GM12878 (cell line): ENCODE measurements around the gene YWHAH.

Experiments used
- CBX3 ChIP-seq: fragments of 200-600 bp; sonication (generic); IDR thresholded peaks from 2 replicates; pipeline ENCODE4 v1.6.1; 2016; ENCODE audit warnings: low read depth, borderline replicate concordance
- CEBPB ChIP-seq, 2 experiments: fragments of 150-350 bp in 1 of 2; IDR thresholded peaks; 2 replicates each; pipeline ENCODE4 v1.6.1; 2012 to 2014; ENCODE audit warnings: low read depth in 2 of 2, low read length in 2 of 2, borderline replicate concordance in 1 of 2, inconsistent platforms in 1 of 2
- EZH2 ChIP-seq: IDR thresholded peaks from 2 replicates; pipeline ENCODE4 v1.6.1; 2012; ENCODE audit warnings: low read depth, mild to moderate bottlenecking, control low read depth, inconsistent platforms, low read length, borderline replicate concordance; ENCODE audit not compliant: control insufficient read depth
- HDAC6 ChIP-seq: fragments of 200-600 bp; sonication (generic); IDR thresholded peaks from one replicate; pipeline ENCODE4 v1.8.0; 2017; ENCODE audit warnings: antibody characterized with exemption; ENCODE audit not compliant: unreplicated experiment
- MYB ChIP-seq: fragments of 150-350 bp; IDR thresholded peaks from 2 replicates; pipeline ENCODE4 v1.6.1; 2014; ENCODE audit warnings: mild to moderate bottlenecking, low read depth, low read length, borderline replicate concordance
- NR2C1 ChIP-seq: fragments of 450-650 bp; IDR thresholded peaks from 2 replicates; pipeline ENCODE4 v1.6.1; 2017; ENCODE audit warnings: antibody characterized with exemption, mild to moderate bottlenecking, moderate library complexity
- POLR2AphosphoS2 ChIP-seq: IDR thresholded peaks from 2 replicates; pipeline ENCODE4 v1.6.1; 2011; ENCODE audit warnings: low read depth, mild to moderate bottlenecking, low read length, improper control_type of control experiment, moderate library complexity
- SIN3A ChIP-seq: IDR thresholded peaks from 2 replicates; pipeline ENCODE4 v1.6.1; 2012; ENCODE audit warnings: low read depth, low read length, improper control_type of control experiment
- TAF1 ChIP-seq: IDR thresholded peaks from 2 replicates; pipeline ENCODE4 v1.6.1; 2011; ENCODE audit warnings: mild to moderate bottlenecking, low read depth, low read length, borderline replicate concordance
- TF ChIP-seq, protein P1 (sequence below), 3 experiments: IDR thresholded peaks in 2 of 3; conservative IDR thresholded peaks in 1 of 3; 2 replicates each; pipeline ENCODE4 v1.5.1; 2011; ENCODE audit warnings: low read depth in 3 of 3, low read length in 3 of 3, mild to moderate bottlenecking in 3 of 3, control low read depth in 2 of 3, moderate library complexity in 2 of 3, inconsistent platforms in 1 of 3, mixed read lengths in 1 of 3; ENCODE audit not compliant: control insufficient read depth in 2 of 3, insufficient read depth in 1 of 3; ENCODE audit errors: extremely low read depth in 1 of 3
- TF ChIP-seq, protein P2 (sequence below): IDR thresholded peaks from 2 replicates; pipeline ENCODE4 v1.6.1; 2011; ENCODE audit warnings: low read depth, mild to moderate bottlenecking, low read length, moderate library complexity, borderline replicate concordance; ENCODE audit errors: extremely low read depth

DNA sequence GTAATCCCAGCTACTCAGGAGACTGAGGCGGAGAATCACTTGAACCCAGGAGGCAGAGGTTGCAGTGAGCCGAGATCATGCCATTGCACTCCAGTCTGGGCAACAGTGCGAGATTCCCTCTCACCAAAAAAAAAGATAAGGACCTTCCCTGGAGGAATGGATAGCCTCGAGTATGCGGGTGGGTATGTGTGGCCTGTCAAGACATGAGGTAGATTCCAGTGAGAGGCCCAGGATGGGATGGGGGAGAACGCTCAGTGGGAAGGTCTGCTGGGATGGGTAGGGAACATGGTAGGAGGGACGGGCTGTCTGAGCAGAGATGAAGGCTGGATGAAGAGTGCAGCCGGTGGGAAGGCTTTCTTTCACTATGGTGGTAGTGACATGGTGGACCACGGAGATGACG, 39.0 kb upstream of the YWHAH start:
- TF ChIP-seq POLR2AphosphoS2: no peak
- TF ChIP-seq TAF1: no peak
- TF ChIP-seq, protein P1, sequence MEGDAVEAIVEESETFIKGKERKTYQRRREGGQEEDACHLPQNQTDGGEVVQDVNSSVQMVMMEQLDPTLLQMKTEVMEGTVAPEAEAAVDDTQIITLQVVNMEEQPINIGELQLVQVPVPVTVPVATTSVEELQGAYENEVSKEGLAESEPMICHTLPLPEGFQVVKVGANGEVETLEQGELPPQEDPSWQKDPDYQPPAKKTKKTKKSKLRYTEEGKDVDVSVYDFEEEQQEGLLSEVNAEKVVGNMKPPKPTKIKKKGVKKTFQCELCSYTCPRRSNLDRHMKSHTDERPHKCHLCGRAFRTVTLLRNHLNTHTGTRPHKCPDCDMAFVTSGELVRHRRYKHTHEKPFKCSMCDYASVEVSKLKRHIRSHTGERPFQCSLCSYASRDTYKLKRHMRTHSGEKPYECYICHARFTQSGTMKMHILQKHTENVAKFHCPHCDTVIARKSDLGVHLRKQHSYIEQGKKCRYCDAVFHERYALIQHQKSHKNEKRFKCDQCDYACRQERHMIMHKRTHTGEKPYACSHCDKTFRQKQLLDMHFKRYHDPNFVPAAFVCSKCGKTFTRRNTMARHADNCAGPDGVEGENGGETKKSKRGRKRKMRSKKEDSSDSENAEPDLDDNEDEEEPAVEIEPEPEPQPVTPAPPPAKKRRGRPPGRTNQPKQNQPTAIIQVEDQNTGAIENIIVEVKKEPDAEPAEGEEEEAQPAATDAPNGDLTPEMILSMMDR (IDR thresholded peaks at IDR 0.05 in 2 of 3, conservative IDR thresholded peaks at IDR 0.05 in 1 of 3; ENCODE audit: control insufficient read depth in 2 of 3, extremely low read depth in 1 of 3, insufficient read depth in 1 of 3, low read depth in 3 of 3, low read length in 3 of 3): no peak
- TF ChIP-seq EZH2: no peak
- no peak for TF ChIP-seq NR2C1
- TF ChIP-seq HDAC6: no peak
- TF ChIP-seq MYB: no peak
- no peak for TF ChIP-seq SIN3A
- no peak for TF ChIP-seq CEBPB (IDR thresholded peaks at IDR 0.05; ENCODE audit: borderline replicate concordance in 1 of 2, low read depth in 2 of 2, low read length in 2 of 2)
- TF ChIP-seq, protein P2, sequence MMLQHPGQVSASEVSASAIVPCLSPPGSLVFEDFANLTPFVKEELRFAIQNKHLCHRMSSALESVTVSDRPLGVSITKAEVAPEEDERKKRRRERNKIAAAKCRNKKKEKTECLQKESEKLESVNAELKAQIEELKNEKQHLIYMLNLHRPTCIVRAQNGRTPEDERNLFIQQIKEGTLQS: no peak
- no peak for TF ChIP-seq CBX3
